K562 (cell line): ENCODE results near the gene SAT1. TPM values are rescaled to one million over a fixed set of nuclear protein-coding genes. Genes with fewer than 3 reads are reported as not detected.

Experiments
- ATAC-seq: fragments of 200-7000 bp; cut with Tn5 transposase; 3 replicates; pipeline ENCODE4 v1.9.1; 2020; ENCODE audit warnings: moderate library complexity
- BruUV-seq: library from RNA; stranded (reverse); fragments of 400-500 nt; replicated peaks from 2 replicates; lab custom pipeline; 2021; lab: Mats Ljungman, UMichigan
- CTCF ChIA-PET: fragments of 300-600 bp; formaldehyde crosslinking; extraction: SDS; loops from one replicate; lab custom pipeline; 2021; ENCODE audit warnings: low intra/inter-chr PET ratio; lab: Yijun Ruan, JAX
- POLR2A ChIA-PET: fragments of 300-600, 350-650 bp; sonication (Branson Sonifier 250); formaldehyde crosslinking; extraction: SDS; loops from one replicate; lab custom pipeline; 2021; ENCODE audit warnings: antibody characterized with exemption, inconsistent platforms; lab: Yijun Ruan, JAX
- DNase-seq, 4 experiments: peaks; one replicate each; pipeline versions ENCODE4 v3.0.0 to v3.0.0-alpha.2; 2011 to 2018; ENCODE audit warnings: low spot score in 3 of 4, mixed read lengths in 3 of 4; ENCODE audit errors: extremely low read depth in 1 of 4
- FAIRE-seq: peaks from 2 replicates; lab custom pipeline; 2011; peaks lifted over from hg19 to GRCh38; lab: Jason Lieb, UNC
- H2AFZ ChIP-seq: 2 replicates; pipeline ENCODE4 v1.6.0; 2011; ENCODE audit warnings: low read depth, low read length, control low read depth, inconsistent platforms
- H3K27ac ChIP-seq: fragments of 200-600 bp; 3 replicates; pipeline ENCODE4 v1.8.0; 2011; ENCODE audit warnings: low read depth, mild to moderate bottlenecking, control low read depth, inconsistent platforms, low read length, moderate library complexity, mixed read lengths; ENCODE audit errors: extremely low read depth
- H3K27me3 ChIP-seq, 2 experiments: fragments of 300-600 bp in 1 of 2; 2 replicates in 1 of 2; 3 replicates in 1 of 2; pipeline versions ENCODE4 v1.6.0 to v1.8.0; 2011; ENCODE audit warnings: inconsistent platforms in 2 of 2, low read length in 2 of 2, mild to moderate bottlenecking in 1 of 2, mixed read lengths in 1 of 2, moderate library complexity in 1 of 2; ENCODE audit not compliant: control insufficient read depth in 2 of 2, insufficient read depth in 2 of 2
- H3K36me3 ChIP-seq: fragments of 300-600 bp; 3 replicates; pipeline ENCODE4 v1.8.0; 2011; ENCODE audit warnings: mild to moderate bottlenecking, low read length, inconsistent platforms; ENCODE audit not compliant: control insufficient read depth, insufficient read depth
- H3K4me1 ChIP-seq, 2 experiments: fragments of 200-600 bp in 1 of 2; replicated peaks in 1 of 2; 2 replicates in 1 of 2; 3 replicates in 1 of 2; pipeline versions ENCODE4 v1.5.1 to v1.8.0; 2011; ENCODE audit warnings: inconsistent platforms in 2 of 2, low read length in 2 of 2, mild to moderate bottlenecking in 1 of 2, mixed read lengths in 1 of 2, moderate library complexity in 1 of 2; ENCODE audit not compliant: control insufficient read depth in 2 of 2, insufficient read depth in 2 of 2
- H3K4me2 ChIP-seq: 2 replicates; pipeline ENCODE4 v1.6.1; 2011; ENCODE audit warnings: low read length, control low read depth, inconsistent platforms, mixed read lengths; ENCODE audit not compliant: insufficient read depth
- H3K4me3 ChIP-seq: fragments of 200-600 bp; sonication (generic), shearing (Covaris generic); 2 replicates; pipeline ENCODE4 v1.5.1; 2016; ENCODE audit warnings: control low read depth, inconsistent platforms
- H3K79me2 ChIP-seq: fragments of 200-600 bp; 3 replicates; pipeline ENCODE4 v1.8.0; 2011; ENCODE audit warnings: low read length, inconsistent platforms; ENCODE audit not compliant: control insufficient read depth, insufficient read depth
- H3K9ac ChIP-seq, 2 experiments: 2 replicates each; pipeline versions ENCODE4 v1.6.0 to v1.6.1; 2011; ENCODE audit warnings: low read depth in 2 of 2, low read length in 2 of 2, control low read depth in 1 of 2, inconsistent platforms in 1 of 2, mild to moderate bottlenecking in 1 of 2, mixed read lengths in 1 of 2; ENCODE audit not compliant: insufficient read depth in 1 of 2
- H3K9me1 ChIP-seq: one replicate; pipeline ENCODE4 v1.6.0; 2011; ENCODE audit warnings: inconsistent platforms, mild to moderate bottlenecking, low read length, moderate library complexity; ENCODE audit not compliant: control insufficient read depth, insufficient read depth
- H3K9me3 ChIP-seq: replicated peaks from 2 replicates; pipeline ENCODE4 v1.5.1; 2011; ENCODE audit warnings: low read depth, low read length, inconsistent platforms; ENCODE audit not compliant: control insufficient read depth, insufficient read depth
- H4K20me1 ChIP-seq: replicated peaks from 2 replicates; pipeline ENCODE4 v1.6.1; 2011; ENCODE audit warnings: low read length, inconsistent platforms, mixed read lengths; ENCODE audit not compliant: control insufficient read depth, insufficient read depth
- CREM ChIP-seq: IDR thresholded peaks from 2 replicates; pipeline ENCODE4 v1.6.1; 2014; ENCODE audit warnings: antibody characterized with exemption, low read depth
- HMGN3 ChIP-seq: IDR thresholded peaks from 2 replicates; pipeline ENCODE4 v1.6.1; 2011; ENCODE audit warnings: borderline replicate concordance, low read depth, mild to moderate bottlenecking, mixed read lengths, low read length; ENCODE audit not compliant: insufficient read length; ENCODE audit errors: extremely low read depth
- IFI16 ChIP-seq: fragments of 250-450 bp; sonication (Bioruptor Pico); IDR thresholded peaks from 2 replicates; pipeline ENCODE4 v2.1.2; 2022; ENCODE audit warnings: mild to moderate bottlenecking, inconsistent platforms
- MAZ ChIP-seq, 2 experiments: fragments of 450-650 bp in 1 of 2; sonication (generic) in 1 of 2; formaldehyde crosslinking; IDR thresholded peaks in 1 of 2; conservative IDR thresholded peaks in 1 of 2; 2 replicates each; pipeline versions ENCODE4 v1.4.0 to v1.5.0; 2020; ENCODE audit warnings: mild to moderate bottlenecking in 1 of 2, missing genetic modification reagents in 1 of 2
- PYGO2 ChIP-seq: fragments of 450-650 bp; IDR thresholded peaks from 2 replicates; pipeline ENCODE4 v1.6.1; 2016; ENCODE audit warnings: mild to moderate bottlenecking, missing genetic modification characterization, moderate library complexity, missing compliant biosample characterization
- ZBED1 ChIP-seq: IDR thresholded peaks from 2 replicates; pipeline ENCODE4 v1.6.1; 2014
- ZNF224 ChIP-seq: sonication (generic); formaldehyde crosslinking; IDR thresholded peaks from 2 replicates; pipeline ENCODE4 v1.8.0; 2022; ENCODE audit warnings: mild to moderate bottlenecking, missing genetic modification reagents
- ZNF584 ChIP-seq: fragments of 200-800 bp; sonication (Bioruptor generic); IDR thresholded peaks from 2 replicates; pipeline ENCODE4 v1.6.1; 2016; ENCODE audit warnings: low read depth, mild to moderate bottlenecking, missing genetic modification characterization, missing compliant biosample characterization
- ZNF699 ChIP-seq: fragments of 250-450 bp; sonication (Bioruptor Pico); IDR thresholded peaks from 2 replicates; pipeline ENCODE4 v1.8.0; 2021; ENCODE audit warnings: mild to moderate bottlenecking, moderate library complexity; ENCODE audit not compliant: insufficient replicate concordance
- ZNF785 ChIP-seq: fragments of 250-450 bp; sonication (Bioruptor Pico); IDR thresholded peaks from 2 replicates; pipeline ENCODE4 v1.4.0; 2020; ENCODE audit warnings: mild to moderate bottlenecking
- WGBS: fragments of 100-300 bp; shearing (Covaris generic); methylation state at CpG from one replicate; pipeline ENCODE4 v1.1.6; 2016; ENCODE audit warnings: low coverage, mixed read lengths; ENCODE audit not compliant: insufficient coverage; ENCODE audit errors: missing lambda C conversion rate; 5-methylcytosine and 5-hydroxymethylcytosine counted together
- in situ Hi-C: fragments of 300-500 bp; cut with MboI; formaldehyde crosslinking; loops from 4 replicates; pipeline ENCODE4 v1.15.0; 2018; ENCODE audit warnings: inconsistent platforms, mixed read lengths
- intact Hi-C: fragments of 100-400 bp; cut with micrococcal nuclease; formaldehyde crosslinking; loops from 2 replicates; pipeline ENCODE4 v1.14.2; 2022
- polyA plus RNA-seq, 8 experiments: library from polyadenylated mRNA; depleted of rRNA in 4 of 8; stranded (reverse) in 5 of 8; unstranded in 3 of 8; fragments of >200 nt; fragmentation: Nextera tagmentation in 2 of 8; fragmentation: Illumina TruSeq in 1 of 8; extraction: Ambion mirVana in 2 of 8; extraction: Trizol in 1 of 8; gene quantifications; 2 replicates each; pipeline versions ENCODE4 v1.2.1 to v1.2.3, GENCODE V29; 2011 to 2014; ENCODE audit warnings: inconsistent platforms in 1 of 8, missing spikeins in 1 of 8
- total RNA-seq, 7 experiments: library from RNA; depleted of rRNA in 6 of 7; stranded (reverse); fragments of >200 nt in 6 of 7; fragmentation: Illumina TruSeq in 2 of 7; extraction: Trizol in 2 of 7; gene quantifications; 2 replicates each; pipeline versions ENCODE4 v1.2.1 to v1.2.3, GENCODE V29; 2011 to 2021; ENCODE audit warnings: low replicate concordance in 1 of 7

Gene SAT1
- total and polyA plus RNA-seq, 9 of the 15 experiments (the other 6 are each of a cell fraction or from before 2014, with no cell fraction given) = 47.4 to 194 (median 74.1) TPM

DNA sequence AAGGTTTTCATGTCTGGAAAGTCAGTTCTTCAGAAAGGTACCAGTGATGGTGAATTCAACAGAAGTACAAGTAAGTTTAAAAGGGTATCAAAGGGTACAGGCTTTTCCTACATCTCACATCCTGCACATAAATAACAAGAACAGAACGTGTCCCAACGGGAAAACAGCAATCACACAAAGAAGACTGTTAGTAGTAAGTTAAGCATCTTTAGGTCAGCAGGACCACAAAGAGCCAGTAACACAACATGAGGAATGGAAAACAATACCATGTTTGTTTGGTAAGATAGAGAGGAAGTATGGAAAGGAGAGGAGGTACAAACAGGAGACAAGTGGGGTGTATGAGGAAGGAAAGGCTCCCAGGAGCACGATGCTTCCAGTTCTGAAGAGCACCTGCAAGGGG is 43.2 kb downstream of the SAT1 start:
- H3K27me3 ChIP-seq = no peaks in the 10 kb centered on the region
- 3% methylated on average over 3 of the region's 3 CpGs for WGBS
- no TSS peak for BruUV-seq
- intact Hi-C loops = no loop called here
- ATAC-seq = no peak
- no peak overlapping the region for H3K4me2 ChIP-seq
- H3K9me3 ChIP-seq = no peaks in the 10 kb centered on the region
- H2AFZ ChIP-seq = no peak overlapping the region
- no peak for DNase-seq
- H3K36me3 ChIP-seq = no peaks in the 10 kb centered on the region
- no peaks in the 10 kb centered on the region for H3K9me1 ChIP-seq
- no peak overlapping the region for H3K9ac ChIP-seq
- no peak overlapping the region for H3K4me3 ChIP-seq
- ChIA-PET CTCF (no interaction called here), POLR2A (no interaction called here)
- no peaks in the 10 kb centered on the region for H4K20me1 ChIP-seq
- no peak for TF ChIP-seq HMGN3
- no peak for TF ChIP-seq PYGO2 (tag)
- no peak for TF ChIP-seq ZNF224
- no peak for TF ChIP-seq IFI16 (CRISPR knock-in tag)
- no peak for TF ChIP-seq ZNF785 (CRISPR knock-in tag)
- no peak for TF ChIP-seq ZBED1
- H3K79me2 ChIP-seq = no peaks in the 10 kb centered on the region
- in situ Hi-C loops = no loop called here
- H3K4me1 ChIP-seq = no peaks in the 10 kb centered on the region; a peak in 1 of 5 replicates
- H3K27ac ChIP-seq = no peak overlapping the region
- no peak for FAIRE-seq

DNA sequence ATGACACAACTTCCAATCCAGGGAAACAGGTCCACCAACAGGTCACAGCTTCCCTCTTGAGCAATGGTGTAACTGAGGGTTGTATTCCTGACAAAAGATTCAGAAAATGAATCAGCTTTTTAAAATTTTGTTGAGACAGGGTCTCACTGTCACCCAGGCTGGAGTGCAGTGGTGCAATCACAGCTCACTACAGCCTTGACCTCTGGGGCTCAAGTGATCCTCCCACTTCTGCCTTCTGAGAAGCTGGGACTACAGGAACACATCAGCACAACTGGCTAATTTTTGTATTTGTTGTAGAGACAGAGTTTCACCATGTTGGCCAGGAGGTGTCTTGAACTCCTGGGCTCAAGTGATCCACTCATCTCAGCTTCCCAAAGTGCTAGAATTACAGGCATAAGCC is 43.7 kb downstream of the SAT1 start:
- no peak overlapping the region for H3K27ac ChIP-seq
- H3K36me3 ChIP-seq = no peaks in the 10 kb centered on the region
- H3K9me1 ChIP-seq = no peaks in the 10 kb centered on the region
- BruUV-seq = no TSS peak
- intact Hi-C loops (no loop called here), in situ Hi-C loops (no loop called here)
- TF ChIP-seq CREM = no peak
- no peak for TF ChIP-seq MAZ (CRISPR knock-in tag; conservative IDR thresholded peaks at IDR 0.05 in 1 of 2, IDR thresholded peaks at IDR 0.05 in 1 of 2)
- no peak for TF ChIP-seq ZNF584 (CRISPR knock-in tag)
- TF ChIP-seq ZNF699 (CRISPR knock-in tag) = no peak
- ChIA-PET POLR2A (no interaction called here), CTCF (no interaction called here)
- ATAC-seq (no peak), DNase-seq (no peak), FAIRE-seq (no peak)
- H3K4me2 ChIP-seq = no peak overlapping the region
- H4K20me1 ChIP-seq = no peaks in the 10 kb centered on the region
- no peak overlapping the region for H3K4me3 ChIP-seq
- no peaks in the 10 kb centered on the region for H3K27me3 ChIP-seq
- H3K9me3 ChIP-seq = no peaks in the 10 kb centered on the region
- H3K79me2 ChIP-seq = no peaks in the 10 kb centered on the region
- H3K4me1 ChIP-seq = no peaks in the 10 kb centered on the region; a peak in 1 of 5 replicates
- no peak overlapping the region for H3K9ac ChIP-seq
- H2AFZ ChIP-seq = no peak overlapping the region
